Activated CD4-positive, alpha-beta memory T cell treated with anti-CD3 and anti-CD28 coated beads for 36 hours (primary cell): ENCODE measurements around the gene SGSM1. TPM values are rescaled to one million over a fixed set of nuclear protein-coding genes. Genes with fewer than 3 reads are reported as not detected.
A peak's percentile ranks its signal among the peaks of the same experiment; 100 is the strongest.

Experiments
- CTCF ChIA-PET: fragments of 350-600 bp; sonication (Branson Sonifier 250); formaldehyde crosslinking; loops from one replicate; lab custom pipeline; 2021; ENCODE audit warnings: antibody characterized with exemption, inconsistent platforms; lab: Charles Lee
- POLR2A ChIA-PET: fragments of 350-600 bp; sonication (Branson Sonifier 250); formaldehyde crosslinking; loops from one replicate; lab custom pipeline; 2021; ENCODE audit warnings: antibody characterized with exemption; lab: Charles Lee
- DNase-seq: peaks from one replicate; pipeline ENCODE4 v3.0.0-alpha.2; 2020
- H3K27ac Mint-ChIP-seq: one replicate; pipeline ENCODE4 v1.8.0; 2021; ENCODE audit warnings: mixed read lengths
- H3K27me3 Mint-ChIP-seq: one replicate; pipeline ENCODE4 v1.8.0; 2021; ENCODE audit warnings: mixed read lengths
- H3K36me3 Mint-ChIP-seq: one replicate; pipeline ENCODE4 v1.8.0; 2021; ENCODE audit warnings: mixed read lengths
- H3K4me1 Mint-ChIP-seq: one replicate; pipeline ENCODE4 v1.8.0; 2021; ENCODE audit warnings: low read depth, mixed read lengths
- H3K4me3 Mint-ChIP-seq: one replicate; pipeline ENCODE4 v1.8.0; 2021; ENCODE audit warnings: mild to moderate bottlenecking, mixed read lengths
- H3K9me3 Mint-ChIP-seq: one replicate; pipeline ENCODE4 v1.8.0; 2021; ENCODE audit warnings: mixed read lengths
- intact Hi-C: fragments of 100-400 bp; cut with micrococcal nuclease; formaldehyde crosslinking; loops from one replicate; pipeline ENCODE4 v1.15.1; 2023
- total RNA-seq, 2 experiments: library from RNA; stranded (reverse); gene quantifications; one replicate each; pipeline ENCODE4 v1.2.3, GENCODE V29; 2021

SGSM1 gene
- total RNA-seq, 2 experiments from 2014 or later: 0.29 to 0.38 TPM

- peak; percentile 31 for DNase-seq
- Mint-ChIP-seq H3K36me3 (peaks cover 10% of the 10 kb centered on the region), H3K9me3 (peaks cover 4% of the 10 kb centered on the region), H3K27me3 (no peaks in the 10 kb centered on the region), H3K27ac (peak overlapping the region; percentile 9), H3K4me3 (no peak overlapping the region), H3K4me1 (peaks cover 25% of the 10 kb centered on the region)
- ChIA-PET POLR2A (no interaction called here), CTCF (interaction anchor here (1.2 to 3.5 kb wide), 2 partner anchors 40 kb away, joined by 3 to 16 read pairs; no protein-coding TSS in a partner anchor)
- intact Hi-C loops: no loop called here
Measured at GRCh38 chr22:24810043-24810749, 4.2 kb downstream of the SGSM1 start.

- intact Hi-C loops: no loop called here
- H3K9me3 Mint-ChIP-seq: peaks cover 18% of the 10 kb centered on the region
- no peaks in the 10 kb centered on the region for H3K27me3 Mint-ChIP-seq
- peaks cover 20% of the 10 kb centered on the region for H3K4me1 Mint-ChIP-seq
- H3K36me3 Mint-ChIP-seq: peaks cover 16% of the 10 kb centered on the region
- DNase-seq: no peak
- CTCF ChIA-PET: interaction anchor here (1.1 to 3.4 kb wide), 3 partner anchors 11 to 236 kb away, joined by 3 to 33 read pairs (median 6); no protein-coding TSS in a partner anchor
- H3K27ac Mint-ChIP-seq: no peak overlapping the region
- no peak overlapping the region for H3K4me3 Mint-ChIP-seq
- POLR2A ChIA-PET: no interaction called here
Measured at GRCh38 chr22:24812950-24813775, 7.2 kb downstream of the SGSM1 start.

GRCh38 chr22:24813861-24814770, 8.1 kb downstream of the SGSM1 start:
- no peak overlapping the region for H3K27ac Mint-ChIP-seq
- no peak overlapping the region for H3K4me3 Mint-ChIP-seq
- no peaks in the 10 kb centered on the region for H3K27me3 Mint-ChIP-seq
- ChIA-PET CTCF (interaction anchor here (3.4 kb wide), 1 partner anchor 12 kb away, joined by 33 read pairs; no protein-coding TSS in a partner anchor), POLR2A (no interaction called here)
- peaks cover 18% of the 10 kb centered on the region for H3K9me3 Mint-ChIP-seq
- intact Hi-C loops: no loop called here
- DNase-seq: no peak
- peaks cover 16% of the 10 kb centered on the region for H3K4me1 Mint-ChIP-seq
- H3K36me3 Mint-ChIP-seq: peaks cover 16% of the 10 kb centered on the region

- Mint-ChIP-seq H3K27me3 (no peaks in the 10 kb centered on the region), H3K36me3 (peaks cover 16% of the 10 kb centered on the region), H3K4me1 (no peaks in the 10 kb centered on the region), H3K9me3 (peaks cover 18% of the 10 kb centered on the region), H3K4me3 (no peak overlapping the region), H3K27ac (no peak overlapping the region)
- ChIA-PET CTCF (interaction anchor here (1.9 kb wide), 1 partner anchor 14 kb away, joined by 8 read pairs; no protein-coding TSS in a partner anchor), POLR2A (no interaction called here)
- intact Hi-C loops: no loop called here
- DNase-seq: no peak
Measured at GRCh38 chr22:24816806-24817205, 10.8 kb downstream of the SGSM1 start.

GRCh38 chr22:24819487-24819886, 13.5 kb downstream of the SGSM1 start:
- no peak for DNase-seq
- ChIA-PET POLR2A (no interaction called here), CTCF (interaction anchor here (1.9 kb wide), 1 partner anchor 16 kb away, joined by 5 read pairs; no protein-coding TSS in a partner anchor)
- Mint-ChIP-seq H3K36me3 (peaks cover 11% of the 10 kb centered on the region), H3K4me1 (no peaks in the 10 kb centered on the region), H3K4me3 (no peak overlapping the region), H3K27ac (no peak overlapping the region), H3K9me3 (peaks cover 18% of the 10 kb centered on the region), H3K27me3 (no peaks in the 10 kb centered on the region)
- intact Hi-C loops: no loop called here

- Mint-ChIP-seq H3K27me3 (no peaks in the 10 kb centered on the region), H3K9me3 (peaks cover 16% of the 10 kb centered on the region)
Measured at GRCh38 chr22:24819911-24820461, 14.0 kb downstream of the SGSM1 start.

GRCh38 chr22:24822471-24822870, 16.5 kb downstream of the SGSM1 start:
- no peak for DNase-seq
- ChIA-PET POLR2A (no interaction called here), CTCF (interaction anchor here (2.6 kb wide), 1 partner anchor 28 kb away, joined by 6 read pairs; no protein-coding TSS in a partner anchor)
- Mint-ChIP-seq H3K27me3 (no peaks in the 10 kb centered on the region), H3K9me3 (no peaks in the 10 kb centered on the region), H3K4me1 (no peaks in the 10 kb centered on the region), H3K27ac (no peak overlapping the region), H3K36me3 (no peaks in the 10 kb centered on the region), H3K4me3 (no peak overlapping the region)
- intact Hi-C loops: no loop called here

More at GRCh38 chr22:24819911-24820461, 14.0 kb downstream of the SGSM1 start:
- H3K4me1 Mint-ChIP-seq: no peaks in the 10 kb centered on the region
- intact Hi-C loops: no loop called here
- H3K36me3 Mint-ChIP-seq: peaks cover 7% of the 10 kb centered on the region
- no peak for DNase-seq
- ChIA-PET CTCF (interaction anchor here (1.9 kb wide), 1 partner anchor 17 kb away, joined by 5 read pairs; no protein-coding TSS in a partner anchor), POLR2A (no interaction called here)
- no peak overlapping the region for H3K4me3 Mint-ChIP-seq
- no peak overlapping the region for H3K27ac Mint-ChIP-seq

- H3K9me3 Mint-ChIP-seq: no peaks in the 10 kb centered on the region
- intact Hi-C loops: no loop called here
- H3K27ac Mint-ChIP-seq: no peak overlapping the region
- no peak overlapping the region for H3K4me3 Mint-ChIP-seq
- CTCF ChIA-PET: interaction anchor here (2.6 kb wide), 1 partner anchor 26 kb away, joined by 6 read pairs; no protein-coding TSS in a partner anchor
- DNase-seq: no peak
- H3K27me3 Mint-ChIP-seq: no peaks in the 10 kb centered on the region
- POLR2A ChIA-PET: no interaction called here
- H3K4me1 Mint-ChIP-seq: no peaks in the 10 kb centered on the region
- no peaks in the 10 kb centered on the region for H3K36me3 Mint-ChIP-seq
Measured at GRCh38 chr22:24823787-24824186, 17.8 kb downstream of the SGSM1 start.

GRCh38 chr22:24824250-24824649, 18.2 kb downstream of the SGSM1 start:
- Mint-ChIP-seq H3K9me3 (no peaks in the 10 kb centered on the region), H3K27ac (no peak overlapping the region), H3K4me1 (no peaks in the 10 kb centered on the region), H3K27me3 (no peaks in the 10 kb centered on the region), H3K4me3 (no peak overlapping the region), H3K36me3 (no peaks in the 10 kb centered on the region)
- POLR2A ChIA-PET: no interaction called here
- no peak for DNase-seq
- CTCF ChIA-PET: interaction anchor here (2.6 kb wide), 1 partner anchor 26 kb away, joined by 6 read pairs; no protein-coding TSS in a partner anchor
- intact Hi-C loops: no loop called here

- no peaks in the 10 kb centered on the region for H3K36me3 Mint-ChIP-seq
- no peak overlapping the region for H3K27ac Mint-ChIP-seq
- no peaks in the 10 kb centered on the region for H3K27me3 Mint-ChIP-seq
- intact Hi-C loops: no loop called here
- ChIA-PET POLR2A (no interaction called here), CTCF (interaction anchor here (2.6 kb wide), 1 partner anchor 25 kb away, joined by 6 read pairs; no protein-coding TSS in a partner anchor)
- H3K4me3 Mint-ChIP-seq: no peak overlapping the region
- no peak for DNase-seq
- H3K9me3 Mint-ChIP-seq: no peaks in the 10 kb centered on the region
- no peaks in the 10 kb centered on the region for H3K4me1 Mint-ChIP-seq
Measured at GRCh38 chr22:24824915-24825314, 18.9 kb downstream of the SGSM1 start.

- Mint-ChIP-seq H3K27ac (no peak overlapping the region), H3K4me1 (no peaks in the 10 kb centered on the region), H3K9me3 (no peaks in the 10 kb centered on the region), H3K4me3 (no peak overlapping the region), H3K27me3 (no peaks in the 10 kb centered on the region), H3K36me3 (no peaks in the 10 kb centered on the region)
- DNase-seq: no peak
- intact Hi-C loops: no loop called here
- ChIA-PET POLR2A (no interaction called here), CTCF (interaction anchor here (1.3 kb wide), 1 partner anchor 24 kb away, joined by 4 read pairs; no protein-coding TSS in a partner anchor)
Measured at GRCh38 chr22:24826710-24827285, 20.8 kb downstream of the SGSM1 start.
